Breast epithelium (tissue), 4 donors: Measurements from ENCODE around the gene NAB1. TPM values are rescaled to one million over a fixed set of nuclear protein-coding genes. Genes with fewer than 3 reads are reported as not detected.

Experiments used
- DNase-seq, 2 donors: peaks; one replicate each; pipeline ENCODE4 v3.0.0-alpha.2; 2019; ENCODE audit warnings: low spot score in 2 of 2
- H3K27ac ChIP-seq, 2 donors: fragments of 200-600 bp; sonication (generic) in 1 of 2; one replicate each; pipeline ENCODE4 v1.5.1; 2016 to 2019; ENCODE audit warnings: mild to moderate bottlenecking in 1 of 2
- H3K27me3 ChIP-seq, 2 donors: fragments of 200-600 bp; sonication (generic) in 1 of 2; one replicate each; pipeline versions ENCODE4 v1.5.1 to v1.6.0; 2017 to 2019; ENCODE audit warnings: control low read depth in 1 of 2, mild to moderate bottlenecking in 1 of 2
- H3K36me3 ChIP-seq: fragments of 200-600 bp; one replicate; pipeline ENCODE4 v1.5.1; 2019
- H3K4me1 ChIP-seq, 2 donors: fragments of 200-600 bp; sonication (generic); one replicate each; pipeline ENCODE4 v1.5.1; 2016 to 2019; ENCODE audit warnings: control low read depth in 1 of 2
- H3K4me3 ChIP-seq, 3 donors: fragments of 200-600 bp; sonication (generic); 1 replicate in 2 of 3; 2 replicates in 1 of 3; pipeline ENCODE4 v1.5.1; 2016 to 2019; ENCODE audit warnings: mild to moderate bottlenecking in 3 of 3, moderate library complexity in 2 of 3
- H3K9me3 ChIP-seq, 2 donors: fragments of 200-600 bp; sonication (generic) in 1 of 2; one replicate each; pipeline ENCODE4 v1.5.1; 2016 to 2019; ENCODE audit warnings: control low read depth in 1 of 2
- POLR2A ChIP-seq: fragments of 450-650 bp; IDR thresholded peaks from one replicate; pipeline ENCODE4 v1.6.1; 2016; ENCODE audit warnings: antibody characterized with exemption, mild to moderate bottlenecking, moderate library complexity
- POLR2AphosphoS5 ChIP-seq, 3 donors: sonication (generic); formaldehyde crosslinking; IDR thresholded peaks; one replicate each; pipeline ENCODE4 v1.6.1; 2017; ENCODE audit warnings: antibody characterized with exemption in 3 of 3
- intact Hi-C: fragments of 100-400 bp; cut with DNase I; formaldehyde crosslinking; loops from one replicate; pipeline ENCODE4 v1.15.1; 2023; ENCODE audit warnings: low total_unique reads
- total RNA-seq, 3 donors: library from RNA; depleted of rRNA; stranded (reverse); fragments of >200 nt; gene quantifications; one replicate each; pipeline ENCODE4 v1.1.0, GENCODE V29; 2016
- TF ChIP-seq, protein P1 (sequence below), 3 donors: fragments of 450-650 bp; IDR thresholded peaks; one replicate each; pipeline ENCODE4 v1.5.1; 2016 to 2017; ENCODE audit warnings: antibody characterized with exemption in 3 of 3, mild to moderate bottlenecking in 3 of 3, moderate library complexity in 3 of 3

Gene NAB1
- total RNA-seq, 3 donors from 2014 or later = 40.2 to 76.2 (median 71.8) TPM

DNA sequence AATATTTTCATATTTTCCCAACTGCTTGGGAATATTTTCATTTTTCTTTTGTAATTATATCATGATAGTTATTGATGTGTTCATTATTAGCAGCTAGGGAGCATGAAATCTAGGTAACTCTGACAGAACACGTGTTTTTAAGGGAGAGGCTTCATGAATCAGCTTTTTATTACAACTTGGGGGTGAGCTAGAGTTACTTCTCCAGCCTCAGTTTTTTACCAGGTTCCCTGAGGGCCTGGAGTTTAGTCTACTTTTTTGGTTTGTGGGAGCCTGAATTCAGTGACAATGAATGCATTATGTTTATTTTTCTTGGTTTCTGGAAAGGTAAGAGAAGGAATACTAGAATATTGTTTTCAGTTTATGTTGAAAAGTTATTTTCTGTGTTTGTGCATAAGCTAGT lies 18.0 kb downstream of the NAB1 start:
- TF ChIP-seq POLR2AphosphoS5 (IDR thresholded peaks at IDR 0.05) (no peak), POLR2A (no peak)
- TF ChIP-seq, protein P1, sequence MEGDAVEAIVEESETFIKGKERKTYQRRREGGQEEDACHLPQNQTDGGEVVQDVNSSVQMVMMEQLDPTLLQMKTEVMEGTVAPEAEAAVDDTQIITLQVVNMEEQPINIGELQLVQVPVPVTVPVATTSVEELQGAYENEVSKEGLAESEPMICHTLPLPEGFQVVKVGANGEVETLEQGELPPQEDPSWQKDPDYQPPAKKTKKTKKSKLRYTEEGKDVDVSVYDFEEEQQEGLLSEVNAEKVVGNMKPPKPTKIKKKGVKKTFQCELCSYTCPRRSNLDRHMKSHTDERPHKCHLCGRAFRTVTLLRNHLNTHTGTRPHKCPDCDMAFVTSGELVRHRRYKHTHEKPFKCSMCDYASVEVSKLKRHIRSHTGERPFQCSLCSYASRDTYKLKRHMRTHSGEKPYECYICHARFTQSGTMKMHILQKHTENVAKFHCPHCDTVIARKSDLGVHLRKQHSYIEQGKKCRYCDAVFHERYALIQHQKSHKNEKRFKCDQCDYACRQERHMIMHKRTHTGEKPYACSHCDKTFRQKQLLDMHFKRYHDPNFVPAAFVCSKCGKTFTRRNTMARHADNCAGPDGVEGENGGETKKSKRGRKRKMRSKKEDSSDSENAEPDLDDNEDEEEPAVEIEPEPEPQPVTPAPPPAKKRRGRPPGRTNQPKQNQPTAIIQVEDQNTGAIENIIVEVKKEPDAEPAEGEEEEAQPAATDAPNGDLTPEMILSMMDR (IDR thresholded peaks at IDR 0.05) = no peak
- Histone ChIP-seq H3K9me3 (no peaks in the 10 kb centered on the region), H3K36me3 (no peaks in the 10 kb centered on the region), H3K4me1 (peaks cover 0 to 5% of the 10 kb centered on the region in 2 donors), H3K27ac (no peak overlapping the region), H3K27me3 (no peaks in the 10 kb centered on the region), H3K4me3 (no peak overlapping the region)
- DNase-seq = no peak
- intact Hi-C loops = no loop called here

DNA sequence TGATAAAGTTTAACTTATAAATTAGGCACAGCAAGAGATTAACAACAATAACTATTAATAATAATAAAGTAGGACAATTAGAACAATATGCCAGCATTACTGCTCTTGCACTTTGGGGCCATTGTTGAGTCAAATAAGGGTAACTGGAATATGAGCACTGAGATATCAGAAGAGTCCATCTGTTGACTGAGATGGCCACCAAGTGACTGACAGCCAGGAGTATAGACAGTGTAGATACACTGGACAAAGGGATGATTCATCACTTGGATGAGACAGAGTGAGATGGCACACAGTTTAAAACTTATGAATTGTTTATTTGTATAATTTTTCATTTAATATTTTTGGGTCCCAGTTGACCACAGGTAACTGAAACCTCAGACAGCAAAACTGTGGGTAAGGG lies 20.0 kb downstream of the NAB1 start:
- DNase-seq = no peak
- no peaks in the 10 kb centered on the region for H3K36me3 ChIP-seq
- H3K4me1 ChIP-seq = peaks cover 0 to 5% of the 10 kb centered on the region in 2 donors
- TF ChIP-seq POLR2AphosphoS5 (IDR thresholded peaks at IDR 0.05) = no peak
- TF ChIP-seq, protein P1 (IDR thresholded peaks at IDR 0.05) = no peak
- TF ChIP-seq POLR2A = no peak
- H3K27ac ChIP-seq = no peak overlapping the region
- no peaks in the 10 kb centered on the region for H3K27me3 ChIP-seq
- no peaks in the 10 kb centered on the region for H3K9me3 ChIP-seq
- intact Hi-C loops = no loop called here
- H3K4me3 ChIP-seq = no peak overlapping the region

DNA sequence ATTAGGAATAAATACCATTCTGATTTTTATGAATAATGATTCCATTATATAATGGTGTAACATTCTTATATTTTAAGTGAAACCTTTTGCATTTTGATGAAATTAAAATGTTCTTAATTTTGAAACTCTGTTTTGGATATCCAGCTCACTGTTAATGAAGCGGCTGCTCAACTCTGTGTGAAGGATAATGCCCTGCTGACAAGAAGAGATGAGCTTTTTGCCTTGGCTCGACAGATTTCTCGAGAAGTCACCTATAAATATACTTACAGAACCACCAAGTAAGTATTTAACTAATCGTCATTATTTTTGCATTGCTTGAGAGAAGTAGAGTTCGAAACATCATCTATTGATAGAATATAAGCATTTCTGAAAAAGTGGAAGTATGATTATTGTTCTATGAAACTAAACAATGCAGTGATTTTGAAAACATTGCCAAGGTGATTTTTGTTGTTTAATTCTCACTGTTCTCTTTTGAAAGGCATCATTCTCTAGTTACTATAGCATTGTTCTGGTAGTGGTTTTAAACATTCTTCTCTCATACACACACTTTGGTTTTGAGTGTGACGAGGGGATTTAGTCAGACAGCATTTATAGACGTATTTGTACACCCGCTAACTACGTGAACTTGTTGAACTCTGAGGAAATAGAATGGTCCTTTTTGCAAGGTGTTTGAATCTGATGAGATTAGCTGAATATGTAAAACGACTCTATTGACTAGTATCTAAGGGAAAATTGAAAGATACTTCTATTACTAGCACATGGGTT lies 21.5 kb downstream of the NAB1 start:
- DNase-seq = no peak
- H3K36me3 ChIP-seq = no peaks in the 10 kb centered on the region
- H3K27me3 ChIP-seq = no peaks in the 10 kb centered on the region
- intact Hi-C loops = loop anchor here (10.0 kb wide), 1 partner anchor 1464 kb away; no protein-coding TSS in a partner anchor
- H3K4me3 ChIP-seq = no peak overlapping the region
- H3K9me3 ChIP-seq = no peaks in the 10 kb centered on the region
- H3K27ac ChIP-seq = no peak overlapping the region
- TF ChIP-seq, protein P1 (IDR thresholded peaks at IDR 0.05) = no peak
- TF ChIP-seq POLR2AphosphoS5 (IDR thresholded peaks at IDR 0.05) = no peak
- TF ChIP-seq POLR2A = no peak
- H3K4me1 ChIP-seq = peaks cover 0 to 5% of the 10 kb centered on the region in 2 donors

- H3K4me3 ChIP-seq = no peak overlapping the region
- H3K36me3 ChIP-seq = no peaks in the 10 kb centered on the region
- TF ChIP-seq, protein P1 (IDR thresholded peaks at IDR 0.05) = no peak
- no peak for TF ChIP-seq POLR2A
- TF ChIP-seq POLR2AphosphoS5 (IDR thresholded peaks at IDR 0.05) = no peak
- no peaks in the 10 kb centered on the region for H3K4me1 ChIP-seq
- intact Hi-C loops = loop anchor here (10.0 kb wide), 1 partner anchor 1460 kb away; no protein-coding TSS in a partner anchor
- no peaks in the 10 kb centered on the region for H3K9me3 ChIP-seq
- H3K27ac ChIP-seq = no peak overlapping the region
- H3K27me3 ChIP-seq = no peaks in the 10 kb centered on the region
- DNase-seq = no peak
These were observed 26.2 kb downstream of the NAB1 start for GRCh38 chr2:190674966-190675650.

DNA sequence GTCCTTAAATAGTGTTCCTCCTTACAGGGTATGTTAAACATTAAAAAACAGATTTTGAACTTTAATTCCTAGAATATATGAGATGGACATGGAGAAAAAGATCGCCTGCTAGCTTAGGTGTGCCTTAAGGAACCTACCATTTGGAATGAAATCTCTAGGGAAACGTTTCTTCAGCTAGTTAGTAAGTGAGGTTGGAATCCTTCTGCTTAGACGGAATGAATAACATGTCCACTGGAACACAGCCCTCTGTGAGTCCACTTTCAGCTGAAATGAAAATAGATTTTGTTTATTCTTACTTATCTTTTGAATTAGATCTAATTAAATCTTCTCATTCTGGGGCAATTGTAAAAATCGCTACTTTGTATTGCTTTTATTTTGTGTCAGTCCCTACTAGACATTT lies 28.4 kb downstream of the NAB1 start:
- Histone ChIP-seq H3K27ac (no peak overlapping the region), H3K4me1 (no peaks in the 10 kb centered on the region), H3K9me3 (no peaks in the 10 kb centered on the region), H3K4me3 (no peak overlapping the region), H3K27me3 (no peaks in the 10 kb centered on the region), H3K36me3 (no peaks in the 10 kb centered on the region)
- TF ChIP-seq POLR2AphosphoS5 (IDR thresholded peaks at IDR 0.05) (no peak), POLR2A (no peak)
- TF ChIP-seq, protein P1 (IDR thresholded peaks at IDR 0.05) = no peak
- intact Hi-C loops = loop anchor here (10.0 kb wide), 1 partner anchor 1458 kb away; no protein-coding TSS in a partner anchor
- DNase-seq = no peak
